Vagina (tissue), 2 donors: ENCODE measurements around the gene GLT8D2.

Experiments
- POLR2A ChIP-seq, 2 donors: fragments of 450-650 bp; IDR thresholded peaks; one replicate each; pipeline ENCODE4 v1.6.1; 2017; ENCODE audit warnings: antibody characterized with exemption in 2 of 2, mild to moderate bottlenecking in 2 of 2, moderate library complexity in 2 of 2
- TF ChIP-seq, protein P1 (sequence below), 3 experiments: fragments of 450-650 bp in 2 of 3; fragments of 200-600 bp in 1 of 3; sonication (generic) in 1 of 3; IDR thresholded peaks; one replicate each; pipeline ENCODE4 v1.5.1; 2017 to 2019; ENCODE audit warnings: antibody characterized with exemption in 3 of 3, mild to moderate bottlenecking in 2 of 3, moderate library complexity in 2 of 3

DNA sequence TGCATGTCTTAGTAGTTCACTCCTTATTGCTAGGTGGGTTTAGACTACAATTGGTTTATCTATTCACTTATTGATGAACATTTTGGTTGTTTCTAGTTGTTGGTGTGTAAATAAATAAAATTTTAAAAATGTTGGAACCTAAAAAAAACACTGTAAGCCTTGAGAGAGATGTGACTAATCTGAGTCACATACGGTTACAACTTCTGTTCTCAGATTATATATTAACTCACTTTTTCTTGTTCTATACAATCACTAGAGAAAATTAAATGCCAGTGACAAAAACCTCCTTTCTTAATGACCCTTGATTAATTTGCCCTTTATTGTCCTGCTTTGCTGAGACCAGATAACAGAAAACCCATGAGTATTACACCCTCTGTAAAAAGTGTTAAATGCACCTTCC lies 91.4 kb downstream of the GLT8D2 start:
- TF ChIP-seq, protein P1, sequence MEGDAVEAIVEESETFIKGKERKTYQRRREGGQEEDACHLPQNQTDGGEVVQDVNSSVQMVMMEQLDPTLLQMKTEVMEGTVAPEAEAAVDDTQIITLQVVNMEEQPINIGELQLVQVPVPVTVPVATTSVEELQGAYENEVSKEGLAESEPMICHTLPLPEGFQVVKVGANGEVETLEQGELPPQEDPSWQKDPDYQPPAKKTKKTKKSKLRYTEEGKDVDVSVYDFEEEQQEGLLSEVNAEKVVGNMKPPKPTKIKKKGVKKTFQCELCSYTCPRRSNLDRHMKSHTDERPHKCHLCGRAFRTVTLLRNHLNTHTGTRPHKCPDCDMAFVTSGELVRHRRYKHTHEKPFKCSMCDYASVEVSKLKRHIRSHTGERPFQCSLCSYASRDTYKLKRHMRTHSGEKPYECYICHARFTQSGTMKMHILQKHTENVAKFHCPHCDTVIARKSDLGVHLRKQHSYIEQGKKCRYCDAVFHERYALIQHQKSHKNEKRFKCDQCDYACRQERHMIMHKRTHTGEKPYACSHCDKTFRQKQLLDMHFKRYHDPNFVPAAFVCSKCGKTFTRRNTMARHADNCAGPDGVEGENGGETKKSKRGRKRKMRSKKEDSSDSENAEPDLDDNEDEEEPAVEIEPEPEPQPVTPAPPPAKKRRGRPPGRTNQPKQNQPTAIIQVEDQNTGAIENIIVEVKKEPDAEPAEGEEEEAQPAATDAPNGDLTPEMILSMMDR (IDR thresholded peaks at IDR 0.05): no peak
- no peak for TF ChIP-seq POLR2A (IDR thresholded peaks at IDR 0.05)
